Ovary (tissue), 9 donors: ENCODE data around the gene FKBP14. TPM values are rescaled to one million over a fixed set of nuclear protein-coding genes. Genes with fewer than 3 reads are reported as not detected.

Experiments used
- DNase-seq, 5 donors: peaks; one replicate each; pipeline ENCODE4 v3.0.0-alpha.2; 2019 to 2020
- H3K27ac ChIP-seq, 2 donors: fragments of 200-600 bp; one replicate each; pipeline versions ENCODE4 v1.5.1 to v1.8.0; 2019 to 2022
- H3K27me3 ChIP-seq: fragments of 200-600 bp; one replicate; pipeline ENCODE4 v1.8.0; 2022
- H3K36me3 ChIP-seq: fragments of 200-600 bp; sonication (generic); one replicate; pipeline ENCODE4 v1.5.1; 2019
- H3K4me1 ChIP-seq: one replicate; pipeline ENCODE4 v1.8.1; 2013; ENCODE audit warnings: mild to moderate bottlenecking, moderate library complexity; ENCODE audit not compliant: insufficient read depth
- H3K4me3 ChIP-seq: fragments of 200-600 bp; sonication (generic); one replicate; pipeline ENCODE4 v1.5.1; 2017
- H3K9me3 ChIP-seq, 2 donors: fragments of 200-600 bp in 1 of 2; sonication (generic) in 1 of 2; one replicate each; pipeline versions ENCODE4 v1.5.1 to v1.8.1; 2013 to 2019; ENCODE audit warnings: mild to moderate bottlenecking in 1 of 2, moderate library complexity in 1 of 2
- EP300 ChIP-seq: sonication (generic); formaldehyde crosslinking; IDR thresholded peaks from one replicate; pipeline ENCODE4 v1.6.1; 2017; ENCODE audit warnings: antibody characterized with exemption
- POLR2A ChIP-seq: fragments of 450-650 bp; IDR thresholded peaks from one replicate; pipeline ENCODE4 v1.6.1; 2017; ENCODE audit warnings: antibody characterized with exemption, mild to moderate bottlenecking, moderate library complexity
- WGBS, 3 donors: extraction: QIAGEN DNeasy Blood & Tissue Kit in 1 of 3; methylation state at CpG; one replicate each; pipeline versions ENCODE4 v1.1.5 to v1.1.7; 2013 to 2017; 5-methylcytosine and 5-hydroxymethylcytosine counted together
- intact Hi-C, 4 donors: fragments of 100-400 bp; cut with DNase I; formaldehyde crosslinking; loops; one replicate each; pipeline versions ENCODE4 v1.11.0 to v1.15.1; 2022 to 2023
- polyA plus RNA-seq, 2 donors: library from polyadenylated mRNA; stranded (reverse); fragments of 200-250 nt in 1 of 2; fragments of 350-450 nt in 1 of 2; fragmentation: Illumina TruSeq in 1 of 2; extraction: RNeasy Lipid Tissue Mini Kit (QIAGEN cat#74804) in 1 of 2; gene quantifications; one replicate each; pipeline ENCODE4 v1.2.3, GENCODE V29; 2013 to 2014
- total RNA-seq, 7 donors: library from RNA; depleted of rRNA in 2 of 7; stranded (reverse); fragments of >200 nt in 2 of 7; fragmentation: NEBNext Ultra II Directional in 3 of 7; extraction: Animal tissue kit (Norgen Biotek cat#: 25700) in 3 of 7; gene quantifications; one replicate each; pipeline versions ENCODE4 v1.1.0 to v1.2.4, GENCODE V29; 2016 to 2023
- TF ChIP-seq, protein P1 (sequence below), 3 donors: fragments of 450-650 bp in 2 of 3; fragments of 200-600 bp in 1 of 3; IDR thresholded peaks; one replicate each; pipeline versions ENCODE4 v1.5.1 to v1.8.0; 2016 to 2022; ENCODE audit warnings: antibody characterized with exemption in 3 of 3, mild to moderate bottlenecking in 1 of 3
- donor health status: DM: no; HTN: no; CAD: no; lungs with moderate emphysema.
- donor health status: DM: no; HTN: no; CAD: no.
- donor health status: Bipolar disorder and iron deficiency.
- donor health status: DM: yes; HTN: yes; CAD: no.
- donor health status: DM: no; HTN: no; CAD: no.
- donor health status: DM: yes; HTN: yes; CAD: no.

The FKBP14 gene
- total and polyA plus RNA-seq, 9 donors: 3.4 to 19.6 (median 13.5) TPM

DNA sequence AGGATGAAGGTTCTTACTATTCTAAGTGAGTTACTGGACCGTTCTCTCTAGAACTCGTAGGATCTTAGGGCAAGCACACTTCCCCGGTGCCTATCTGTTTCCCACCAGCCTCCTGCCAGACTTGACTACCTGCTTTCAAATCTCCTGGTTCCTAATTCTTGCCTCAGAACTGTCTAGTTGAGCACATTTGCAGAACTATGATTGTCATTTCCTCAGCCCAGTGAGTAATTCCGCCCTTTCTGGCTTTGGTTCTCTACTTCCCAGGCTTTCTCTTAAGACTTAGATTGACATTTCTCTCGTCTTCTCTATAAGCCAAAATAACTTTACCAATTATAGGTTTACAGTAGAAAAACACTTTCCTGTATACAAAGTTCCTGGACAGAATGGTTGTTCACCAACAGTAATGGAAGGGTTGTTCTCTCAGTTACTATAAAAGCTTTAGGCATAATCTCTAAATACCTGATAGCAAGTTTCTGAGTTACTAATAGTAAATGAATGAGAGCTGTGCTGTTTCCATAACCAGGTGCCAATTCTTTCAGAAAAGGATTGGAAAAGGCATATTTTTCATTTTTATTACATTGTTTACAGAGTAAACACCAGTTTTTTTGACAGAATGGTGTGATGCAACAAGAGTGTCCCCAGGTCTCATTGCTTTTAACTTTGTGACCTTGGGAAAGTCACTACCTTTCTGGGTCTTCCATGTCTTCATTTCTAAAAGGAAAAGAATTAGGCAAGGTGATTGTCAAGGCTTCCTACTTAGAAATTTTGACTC lies 42.8 kb upstream of the FKBP14 start:
- H3K27ac ChIP-seq: no peak overlapping the region
- no peaks in the 10 kb centered on the region for H3K36me3 ChIP-seq
- intact Hi-C loops: no loop called here
- no peak for DNase-seq
- H3K4me3 ChIP-seq: no peak overlapping the region
- TF ChIP-seq EP300 (no peak), POLR2A (no peak)
- TF ChIP-seq, protein P1, sequence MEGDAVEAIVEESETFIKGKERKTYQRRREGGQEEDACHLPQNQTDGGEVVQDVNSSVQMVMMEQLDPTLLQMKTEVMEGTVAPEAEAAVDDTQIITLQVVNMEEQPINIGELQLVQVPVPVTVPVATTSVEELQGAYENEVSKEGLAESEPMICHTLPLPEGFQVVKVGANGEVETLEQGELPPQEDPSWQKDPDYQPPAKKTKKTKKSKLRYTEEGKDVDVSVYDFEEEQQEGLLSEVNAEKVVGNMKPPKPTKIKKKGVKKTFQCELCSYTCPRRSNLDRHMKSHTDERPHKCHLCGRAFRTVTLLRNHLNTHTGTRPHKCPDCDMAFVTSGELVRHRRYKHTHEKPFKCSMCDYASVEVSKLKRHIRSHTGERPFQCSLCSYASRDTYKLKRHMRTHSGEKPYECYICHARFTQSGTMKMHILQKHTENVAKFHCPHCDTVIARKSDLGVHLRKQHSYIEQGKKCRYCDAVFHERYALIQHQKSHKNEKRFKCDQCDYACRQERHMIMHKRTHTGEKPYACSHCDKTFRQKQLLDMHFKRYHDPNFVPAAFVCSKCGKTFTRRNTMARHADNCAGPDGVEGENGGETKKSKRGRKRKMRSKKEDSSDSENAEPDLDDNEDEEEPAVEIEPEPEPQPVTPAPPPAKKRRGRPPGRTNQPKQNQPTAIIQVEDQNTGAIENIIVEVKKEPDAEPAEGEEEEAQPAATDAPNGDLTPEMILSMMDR (IDR thresholded peaks at IDR 0.05): no peak
- H3K9me3 ChIP-seq: no peaks in the 10 kb centered on the region
- 80 to 95% (median 94%) methylated on average over 5 of the region's 5 CpGs for WGBS, 3 donors
- H3K4me1 ChIP-seq: no peaks in the 10 kb centered on the region
- no peaks in the 10 kb centered on the region for H3K27me3 ChIP-seq

DNA sequence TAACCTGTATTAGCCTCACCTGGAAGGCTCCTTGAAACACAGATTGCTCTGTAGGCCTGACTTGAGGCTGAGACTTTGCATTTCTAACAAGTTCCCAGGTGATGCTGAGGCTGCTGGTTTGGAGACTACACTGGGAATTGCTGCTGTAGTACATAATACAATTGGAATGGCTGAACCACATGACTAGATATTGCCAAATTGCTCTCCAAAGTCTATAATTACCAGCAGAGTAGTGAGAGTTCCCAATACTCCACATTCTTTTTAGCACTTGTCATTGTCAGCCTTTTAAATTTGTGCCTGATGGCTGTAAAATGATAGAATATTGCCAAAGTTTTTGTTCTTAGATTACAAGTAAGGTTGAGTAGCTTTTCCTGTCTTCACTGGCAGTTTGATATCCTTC lies 41.6 kb upstream of the FKBP14 start:
- no peaks in the 10 kb centered on the region for H3K27me3 ChIP-seq

DNA sequence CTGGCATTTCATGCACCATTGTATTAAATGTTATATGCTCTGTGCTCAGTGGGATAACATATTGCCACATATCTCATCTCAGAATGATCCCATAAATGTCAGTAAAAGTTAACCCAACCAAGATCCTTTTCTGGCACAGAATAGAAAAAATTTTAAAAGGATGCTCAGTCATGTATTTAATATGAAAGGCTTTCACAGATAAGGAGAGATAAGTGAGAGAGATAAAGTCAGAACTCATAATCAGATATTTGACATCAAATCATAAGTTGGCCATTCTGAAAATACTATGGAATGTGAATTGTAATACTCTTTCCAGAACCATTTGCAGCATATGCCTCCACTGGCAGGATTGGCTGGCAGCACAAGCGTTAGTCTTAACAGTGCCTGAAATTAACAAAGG lies 40.2 kb upstream of the FKBP14 start:
- no peak overlapping the region for H3K27ac ChIP-seq
- H3K27me3 ChIP-seq: no peaks in the 10 kb centered on the region
- H3K4me3 ChIP-seq: no peak overlapping the region
- no peak for TF ChIP-seq POLR2A
- TF ChIP-seq EP300: no peak
- TF ChIP-seq, protein P1 (IDR thresholded peaks at IDR 0.05): no peak
- no peaks in the 10 kb centered on the region for H3K36me3 ChIP-seq
- intact Hi-C loops: no loop called here
- no peaks in the 10 kb centered on the region for H3K9me3 ChIP-seq
- no peaks in the 10 kb centered on the region for H3K4me1 ChIP-seq
- no peak for DNase-seq
- WGBS, 3 donors: 94 to 100% (median 100%) methylated on average over 1 of the region's 1 CpG

More for the DNA sequence above, 41.6 kb upstream of the FKBP14 start:
- no peak for DNase-seq
- no peaks in the 10 kb centered on the region for H3K36me3 ChIP-seq
- no peaks in the 10 kb centered on the region for H3K4me1 ChIP-seq
- H3K27ac ChIP-seq: no peak overlapping the region
- no peak overlapping the region for H3K4me3 ChIP-seq
- intact Hi-C loops: no loop called here
- no peak for TF ChIP-seq EP300
- TF ChIP-seq, protein P1 (IDR thresholded peaks at IDR 0.05): no peak
- no peak for TF ChIP-seq POLR2A
- no peaks in the 10 kb centered on the region for H3K9me3 ChIP-seq

DNA sequence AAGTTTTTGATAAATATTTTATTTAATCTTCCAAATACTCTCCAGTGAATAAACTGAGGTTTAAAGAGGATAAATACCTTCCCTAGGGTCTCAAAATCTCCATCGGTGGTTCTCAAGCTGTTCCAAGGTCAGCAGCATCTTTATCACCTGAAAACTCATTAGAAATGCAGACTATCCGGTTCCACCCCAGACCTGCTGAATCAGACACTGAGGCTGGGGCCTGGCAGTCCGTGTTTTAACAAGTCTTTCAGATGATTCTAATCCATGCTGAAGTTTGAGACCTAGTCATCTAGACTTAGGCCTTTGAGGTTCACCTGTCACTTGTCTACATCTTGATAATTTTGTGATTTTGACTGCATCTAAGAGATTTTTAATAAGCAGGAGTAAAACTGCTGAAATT lies 39.2 kb upstream of the FKBP14 start:
- H3K4me3 ChIP-seq: no peak overlapping the region
- H3K27me3 ChIP-seq: no peaks in the 10 kb centered on the region
- H3K4me1 ChIP-seq: no peaks in the 10 kb centered on the region
- H3K36me3 ChIP-seq: no peaks in the 10 kb centered on the region
- intact Hi-C loops: no loop called here
- WGBS, 3 donors: 61 to 74% (median 68%) methylated on average over 3 of the region's 3 CpGs
- H3K27ac ChIP-seq: no peak overlapping the region
- H3K9me3 ChIP-seq: no peaks in the 10 kb centered on the region
- TF ChIP-seq, protein P1 (IDR thresholded peaks at IDR 0.05): no peak
- TF ChIP-seq POLR2A: no peak
- TF ChIP-seq EP300: no peak
- no peak for DNase-seq
